Activated naive CD4-positive, alpha-beta T cell treated with anti-CD3 and anti-CD28 coated beads, Interleukin-2, amount 10 ng/mL, durations not matched to agents 7 days and 5 days (primary cell): ENCODE measurements around the gene CNTNAP1.
A peak's percentile ranks its signal among the peaks of the same experiment; 100 is the strongest.

Experiments used
- CTCF ChIA-PET: fragments of 350-600 bp; sonication (Branson Sonifier 250); formaldehyde crosslinking; loops from one replicate; lab custom pipeline; 2021; ENCODE audit warnings: antibody characterized with exemption; lab: Charles Lee
- DNase-seq: peaks from one replicate; pipeline ENCODE4 v3.0.0-alpha.2; 2020
- H3K27ac Mint-ChIP-seq: one replicate; pipeline ENCODE4 v1.8.0; 2021; ENCODE audit warnings: mild to moderate bottlenecking, moderate library complexity, mixed read lengths
- H3K27me3 Mint-ChIP-seq: one replicate; pipeline ENCODE4 v1.8.0; 2021; ENCODE audit warnings: mild to moderate bottlenecking, mixed read lengths
- H3K36me3 Mint-ChIP-seq: one replicate; pipeline ENCODE4 v1.8.0; 2021; ENCODE audit warnings: mixed read lengths
- H3K4me1 Mint-ChIP-seq: one replicate; pipeline ENCODE4 v1.8.0; 2021; ENCODE audit warnings: mixed read lengths
- H3K4me3 Mint-ChIP-seq: one replicate; pipeline ENCODE4 v1.8.0; 2021; ENCODE audit warnings: mild to moderate bottlenecking, moderate library complexity, mixed read lengths
- H3K9me3 Mint-ChIP-seq: one replicate; pipeline ENCODE4 v1.8.0; 2021; ENCODE audit warnings: mixed read lengths

CNTNAP1 gene

DNA sequence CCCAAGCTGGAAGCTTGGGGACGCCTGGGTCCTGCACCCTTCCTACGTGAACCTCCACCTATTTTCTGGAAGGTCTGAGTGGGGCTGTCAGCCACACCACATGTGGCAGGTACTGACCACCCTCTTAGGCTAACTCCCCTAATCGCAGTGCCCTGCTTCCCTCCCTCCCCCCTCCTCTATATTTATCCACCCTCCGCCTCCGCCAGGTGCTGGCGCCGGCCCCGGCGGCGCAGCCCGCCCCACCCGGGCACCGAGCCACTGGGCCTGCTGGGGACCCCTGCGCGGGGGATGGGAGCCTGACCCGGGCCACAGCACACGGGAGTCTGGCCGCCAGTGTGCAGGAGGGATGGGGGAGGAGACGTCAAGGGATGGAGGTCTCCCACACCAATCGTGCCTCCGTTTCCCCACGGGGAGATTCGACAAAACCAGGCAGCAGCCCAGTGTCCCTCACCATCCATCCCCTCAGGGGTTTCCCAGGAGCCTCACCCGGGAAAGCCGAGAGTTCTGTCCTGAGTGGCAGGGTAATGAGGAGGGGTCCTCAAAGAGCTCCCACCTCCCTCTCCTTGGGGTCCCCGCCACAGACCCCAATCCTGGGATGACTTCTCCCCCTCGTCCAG, 6.9 kb upstream of the CNTNAP1 start:
- CTCF ChIA-PET, result interaction anchor here (0.6 to 6.0 kb wide), 2 partner anchors 10 to 98 kb away, joined by 3 to 61 read pairs; partner anchors contain the start of gene PSMC3IP
- no peaks in the 10 kb centered on the region for H3K9me3 Mint-ChIP-seq
- H3K4me3 Mint-ChIP-seq, result peak overlapping the region; percentile 73
- H3K27me3 Mint-ChIP-seq, result peaks cover 78% of the 10 kb centered on the region
- H3K4me1 Mint-ChIP-seq, result peaks cover 58% of the 10 kb centered on the region
- peaks cover 2% of the 10 kb centered on the region for H3K36me3 Mint-ChIP-seq
- no peak overlapping the region for H3K27ac Mint-ChIP-seq
- no peak for DNase-seq

DNA sequence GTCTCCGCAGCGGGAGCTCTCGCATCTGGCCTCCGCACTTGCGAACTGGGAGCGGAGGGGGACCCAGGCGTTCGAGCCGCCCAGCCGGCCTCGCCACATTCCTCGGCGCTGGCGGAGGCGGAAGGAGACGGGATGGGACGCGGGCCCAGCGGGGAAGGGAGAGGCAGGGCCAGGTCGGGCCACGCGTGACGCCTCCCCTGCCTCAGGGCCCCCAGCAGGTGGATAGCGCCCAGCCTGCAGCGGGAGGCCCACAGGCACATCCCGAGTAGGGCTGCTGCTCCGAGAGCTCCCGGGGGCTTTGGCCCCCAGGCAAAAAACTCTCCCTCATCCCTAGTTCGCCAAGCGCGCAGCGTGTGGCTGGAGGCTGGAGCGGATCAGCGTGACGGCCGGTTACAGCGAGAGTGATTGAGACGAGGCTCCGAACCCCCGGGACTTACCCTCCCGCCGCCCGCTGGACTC, 6.3 kb upstream of the CNTNAP1 start:
- Mint-ChIP-seq H3K9me3 (no peaks in the 10 kb centered on the region), H3K36me3 (peaks cover 2% of the 10 kb centered on the region), H3K4me1 (peaks cover 56% of the 10 kb centered on the region), H3K4me3 (peak overlapping the region; percentile 73), H3K27ac (no peak overlapping the region), H3K27me3 (peaks cover 75% of the 10 kb centered on the region)
- CTCF ChIA-PET, result interaction anchor here (0.6 to 6.0 kb wide), 2 partner anchors 11 to 98 kb away, joined by 3 to 61 read pairs; partner anchors contain the start of gene PSMC3IP
- peak; percentile 49 for DNase-seq

- Mint-ChIP-seq H3K4me3 (peak within 1 kb of the TSS; percentile 90), H3K27me3 (peaks cover 75% of the 10 kb centered on the region), H3K4me1 (peaks cover 56% of the 10 kb centered on the region), H3K36me3 (peaks cover 5% of the 10 kb centered on the region), H3K27ac (peak within 1 kb of the TSS; percentile 86), H3K9me3 (no peaks in the 10 kb centered on the region)
- DNase-seq, result peak; percentile 47
- CTCF ChIA-PET, result interaction anchor here (1.3 to 6.0 kb wide), 2 partner anchors 17 to 99 kb away, joined by 3 to 61 read pairs; partner anchors contain the start of genes PSMC3IP and TUBG2
These were observed 5.8 kb upstream of the CNTNAP1 start, which contains the start of gene PLEKHH3 for GRCh38 chr17:42676424-42677011. Gene PLEKHH3, minus strand, starts transcription at chr17:42676994. Its CDS starts 431 bp downstream, at chr17:42676563.

DNA sequence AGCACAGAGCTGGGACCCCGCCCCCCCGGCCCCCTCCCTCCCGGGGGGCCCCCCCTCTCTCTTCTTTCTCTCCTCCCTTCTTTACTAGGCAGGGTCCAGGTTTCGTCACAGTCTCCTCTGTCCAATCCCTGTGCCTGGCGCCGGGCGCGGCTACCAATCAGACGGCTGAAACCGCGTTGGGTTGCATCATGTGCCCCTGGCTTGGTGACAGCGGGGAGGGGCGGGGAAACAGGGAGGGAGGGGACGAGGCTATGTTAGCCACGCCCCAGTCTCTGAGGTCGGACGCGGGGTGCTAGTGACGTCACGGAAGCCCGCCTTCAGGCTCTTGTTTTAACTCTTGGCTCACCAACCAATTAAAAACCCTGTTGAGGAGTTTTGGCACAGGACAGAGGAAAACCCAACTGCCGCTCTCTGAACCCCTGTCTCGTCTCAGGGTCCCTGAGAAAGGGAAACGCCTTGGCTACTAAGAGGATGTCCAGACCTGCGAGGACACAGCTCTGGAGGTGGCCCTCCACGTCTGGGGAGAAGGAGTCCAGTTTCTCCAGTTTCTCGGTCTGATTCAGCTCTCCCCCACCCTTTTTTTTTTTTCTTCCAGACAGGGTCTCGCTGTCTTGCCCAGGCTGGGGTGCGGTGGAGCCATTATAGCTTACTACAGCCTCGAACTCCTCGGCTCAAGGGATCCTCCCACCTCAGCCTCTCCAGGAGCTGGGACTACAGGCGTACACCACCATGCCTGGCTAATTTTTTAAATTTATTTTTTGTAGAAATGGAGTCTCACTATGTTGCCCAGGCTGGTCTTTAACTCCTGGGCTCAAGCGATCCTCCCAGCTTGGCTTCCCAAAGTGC, 5.1 kb upstream of the CNTNAP1 start:
- H3K27ac Mint-ChIP-seq, result peak overlapping the region; percentile 86
- peaks cover 3% of the 10 kb centered on the region for H3K36me3 Mint-ChIP-seq
- DNase-seq, result peak; percentile 100
- peak overlapping the region; percentile 90 for H3K4me3 Mint-ChIP-seq
- no peaks in the 10 kb centered on the region for H3K9me3 Mint-ChIP-seq
- CTCF ChIA-PET, result interaction anchor here (0.6 to 6.0 kb wide), 3 partner anchors 18 to 99 kb away, joined by 3 to 61 read pairs (median 3); partner anchors contain the start of genes PSMC3IP and TUBG2
- peaks cover 75% of the 10 kb centered on the region for H3K27me3 Mint-ChIP-seq
- H3K4me1 Mint-ChIP-seq, result peaks cover 60% of the 10 kb centered on the region

DNA sequence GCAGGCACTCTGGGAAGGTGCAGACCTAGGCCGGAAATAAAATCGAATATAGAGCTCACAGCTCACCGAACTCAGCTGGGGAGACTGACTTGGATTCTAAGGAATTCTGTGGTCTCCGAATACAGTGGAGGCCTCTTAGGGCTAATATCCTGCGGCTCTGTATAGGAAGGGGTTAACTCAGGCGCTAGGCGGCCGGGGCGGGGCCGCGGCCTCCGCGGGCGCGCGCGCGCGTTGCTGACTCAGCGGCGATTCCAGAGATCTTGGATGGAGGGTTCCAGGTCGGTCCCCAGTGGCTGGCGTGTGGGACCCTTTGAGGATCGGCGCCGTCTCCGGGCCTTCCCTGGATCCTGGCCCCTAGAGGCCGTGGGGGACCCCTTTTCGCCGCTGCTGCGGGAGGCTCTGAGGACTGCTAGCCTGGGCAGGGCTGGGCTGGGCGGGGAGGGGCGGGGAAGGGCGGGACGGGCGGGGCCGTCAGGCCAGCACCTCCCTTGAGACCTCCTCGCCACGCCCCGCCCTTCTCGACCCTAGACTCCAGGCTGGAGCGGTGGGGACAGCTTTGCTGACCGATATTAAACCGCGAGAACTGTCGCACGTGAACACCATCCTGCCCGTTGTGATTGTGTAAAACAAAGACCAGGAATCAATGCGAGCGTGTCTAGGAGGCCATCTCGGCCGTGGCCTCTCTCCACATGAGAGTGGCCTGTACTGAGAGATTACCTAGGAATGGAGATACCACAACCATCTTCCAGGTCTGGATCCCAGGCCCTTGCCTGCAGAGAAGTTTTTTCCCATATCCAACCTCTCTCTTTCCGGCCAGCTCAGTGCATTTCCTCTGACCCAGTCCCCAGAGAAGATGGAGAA, 4.2 kb upstream of the CNTNAP1 start:
- Mint-ChIP-seq H3K9me3 (no peaks in the 10 kb centered on the region), H3K27ac (peak overlapping the region; percentile 93), H3K36me3 (peaks cover 3% of the 10 kb centered on the region), H3K27me3 (peaks cover 75% of the 10 kb centered on the region), H3K4me3 (peak overlapping the region; percentile 90), H3K4me1 (peaks cover 68% of the 10 kb centered on the region)
- DNase-seq, result peak; percentile 83
- CTCF ChIA-PET, result interaction anchor here (0.6 to 6.0 kb wide), 4 partner anchors 9 to 100 kb away, joined by 3 to 61 read pairs (median 18); partner anchors contain the start of genes PSMC3IP and TUBG2

GRCh38 chr17:42678951-42679491, 3.3 kb upstream of the CNTNAP1 start:
- Mint-ChIP-seq H3K27me3 (peaks cover 75% of the 10 kb centered on the region), H3K9me3 (no peaks in the 10 kb centered on the region), H3K27ac (peak overlapping the region; percentile 93), H3K36me3 (peaks cover 3% of the 10 kb centered on the region), H3K4me3 (peak overlapping the region; percentile 90), H3K4me1 (peaks cover 76% of the 10 kb centered on the region)
- DNase-seq, result peak; percentile 58
- CTCF ChIA-PET, result interaction anchor here (0.9 to 6.0 kb wide), 3 partner anchors 10 to 101 kb away, joined by 4 to 61 read pairs (median 33); partner anchors contain the start of gene PSMC3IP

- peak overlapping the region; percentile 93 for H3K27ac Mint-ChIP-seq
- peak overlapping the region; percentile 62 for H3K4me3 Mint-ChIP-seq
- peaks cover 70% of the 10 kb centered on the region for H3K4me1 Mint-ChIP-seq
- peaks cover 3% of the 10 kb centered on the region for H3K36me3 Mint-ChIP-seq
- CTCF ChIA-PET, result interaction anchor here (0.7 to 6.0 kb wide), 9 partner anchors 10 to 145 kb away, joined by 3 to 61 read pairs (median 4); partner anchors contain the start of genes PSMC3IP, RETREG3 and TUBG1
- H3K9me3 Mint-ChIP-seq, result no peaks in the 10 kb centered on the region
- peaks cover 75% of the 10 kb centered on the region for H3K27me3 Mint-ChIP-seq
- peak; percentile 81 for DNase-seq
These were observed 2.6 kb upstream of the CNTNAP1 start for GRCh38 chr17:42679492-42680330.

DNA sequence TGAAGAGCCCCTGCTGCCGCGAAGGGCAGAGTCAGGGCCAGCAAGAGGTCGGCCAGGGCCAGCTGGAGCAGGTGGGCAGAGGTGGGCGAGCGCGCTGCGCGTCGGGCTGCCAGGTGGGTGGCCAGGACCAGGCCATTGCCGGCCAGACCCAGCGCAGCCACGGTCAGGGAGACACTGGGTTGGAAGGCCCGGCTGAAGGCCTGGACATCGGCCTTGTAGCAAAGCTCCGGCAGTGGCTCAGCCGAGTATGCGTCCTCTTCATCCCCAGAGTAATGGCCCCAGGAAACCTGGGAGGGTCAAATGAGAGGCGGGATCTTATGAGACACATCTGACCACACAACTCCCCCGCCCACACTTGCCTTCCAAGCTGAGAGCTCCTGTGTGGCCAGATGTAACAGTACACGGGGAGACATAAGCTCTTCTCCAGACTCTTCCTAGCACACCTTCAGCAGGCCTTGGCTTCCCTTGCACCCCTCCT, 2.0 kb upstream of the CNTNAP1 start:
- peak overlapping the region; percentile 29 for H3K4me3 Mint-ChIP-seq
- CTCF ChIA-PET, result interaction anchor here (0.7 to 6.0 kb wide), 13 partner anchors 11 to 145 kb away, joined by 3 to 61 read pairs (median 3); partner anchors contain the start of genes PSMC3IP, RETREG3 and TUBG1
- H3K27ac Mint-ChIP-seq, result peak overlapping the region; percentile 93
- no peaks in the 10 kb centered on the region for H3K9me3 Mint-ChIP-seq
- H3K4me1 Mint-ChIP-seq, result peaks cover 66% of the 10 kb centered on the region
- DNase-seq, result no peak
- H3K27me3 Mint-ChIP-seq, result peaks cover 75% of the 10 kb centered on the region
- H3K36me3 Mint-ChIP-seq, result peaks cover 3% of the 10 kb centered on the region

GRCh38 chr17:42682722-42683403, 532 bp downstream of the CNTNAP1 start:
- H3K27ac Mint-ChIP-seq, result no peak overlapping the region
- H3K4me1 Mint-ChIP-seq, result peaks cover 52% of the 10 kb centered on the region
- H3K4me3 Mint-ChIP-seq, result peak overlapping the region; percentile 64
- peak; percentile 55 for DNase-seq
- CTCF ChIA-PET, result interaction anchor here (0.6 to 2.3 kb wide), 4 partner anchors 11 to 105 kb away, joined by 3 to 11 read pairs (median 4); partner anchors contain the start of gene PSMC3IP
- H3K9me3 Mint-ChIP-seq, result no peaks in the 10 kb centered on the region
- peaks cover 3% of the 10 kb centered on the region for H3K36me3 Mint-ChIP-seq
- peaks cover 81% of the 10 kb centered on the region for H3K27me3 Mint-ChIP-seq

DNA sequence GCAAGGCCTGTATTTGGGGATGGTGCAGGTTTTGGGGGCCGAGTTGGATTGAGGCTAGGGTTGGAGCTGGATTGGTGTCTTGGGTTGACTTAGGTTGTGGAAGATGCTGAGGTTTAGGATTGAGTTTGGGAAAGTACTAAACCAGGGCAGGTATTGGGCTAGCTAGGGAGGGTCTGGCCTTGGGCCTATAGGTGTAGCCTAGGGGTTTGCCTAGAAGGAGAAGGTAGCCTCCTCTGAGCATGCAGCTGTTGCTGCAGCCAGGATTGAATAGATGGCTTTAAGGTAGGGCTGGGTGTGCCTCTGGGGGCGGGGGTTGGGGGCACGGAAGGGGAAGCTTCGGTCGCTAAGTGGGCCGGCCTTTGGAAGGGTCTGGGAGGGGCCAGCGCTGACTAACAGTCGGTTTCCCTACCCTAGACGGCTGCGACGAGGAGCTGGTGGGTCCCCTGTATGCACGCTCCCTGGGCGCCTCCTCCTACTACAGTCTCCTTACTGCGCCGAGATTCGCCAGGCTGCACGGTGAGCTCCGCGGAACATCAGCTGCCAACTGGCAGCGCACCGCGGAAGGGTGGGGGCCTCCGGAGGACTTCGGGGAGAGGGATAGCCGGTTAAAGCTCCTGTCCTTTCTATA, 1.2 kb downstream of the CNTNAP1 start:
- DNase-seq, result peak; percentile 32
- no peaks in the 10 kb centered on the region for H3K9me3 Mint-ChIP-seq
- H3K27ac Mint-ChIP-seq, result no peak overlapping the region
- CTCF ChIA-PET, result interaction anchor here (0.6 to 2.3 kb wide), 4 partner anchors 12 to 105 kb away, joined by 3 to 11 read pairs (median 4); partner anchors contain the start of gene PSMC3IP
- peaks cover 86% of the 10 kb centered on the region for H3K27me3 Mint-ChIP-seq
- H3K36me3 Mint-ChIP-seq, result peaks cover 3% of the 10 kb centered on the region
- peak overlapping the region; percentile 22 for H3K4me3 Mint-ChIP-seq
- H3K4me1 Mint-ChIP-seq, result peaks cover 48% of the 10 kb centered on the region
